Measurements from ENCODE around the gene LY86.

Gene LY86

GRCh38 chr6:6683969-6684833 lies 95.7 kb downstream of the LY86 start:
- peak overlapping the region; percentile 78 for H3K4me2 ChIP-seq (ENCODE audit: low read length)

GRCh38 chr6:6685249-6686040 lies 96.9 kb downstream of the LY86 start:
- H3K36me3 ChIP-seq (replicated peaks; ENCODE audit: low read depth, low read length), result no peaks in the 10 kb centered on the region
- H3K27me3 ChIP-seq (ENCODE audit: low read depth, low read length), result peaks cover 14% of the 10 kb centered on the region
- no peak overlapping the region for H3K4me3 ChIP-seq (ENCODE audit: low read length)
- TF ChIP-seq EZH2phosphoT487 (IDR thresholded peaks at IDR 0.05; ENCODE audit: low read depth) (no peak), CTCF (IDR thresholded peaks at IDR 0.05; ENCODE audit: low read depth, low read length) (no peak)
- peaks cover 26% of the 10 kb centered on the region for H3K4me1 ChIP-seq (ENCODE audit: low read length)
- no peak overlapping the region for H3K27ac ChIP-seq (ENCODE audit: low read length)
- H3K79me2 ChIP-seq (ENCODE audit: low read length), result no peaks in the 10 kb centered on the region
- no peak overlapping the region for H3K9ac ChIP-seq (ENCODE audit: low read length)
- H2AFZ ChIP-seq (ENCODE audit: low read depth, low read length), result no peak overlapping the region
- peaks cover 6% of the 10 kb centered on the region; the same call in 1 of the 2 replicates for H4K20me1 ChIP-seq (ENCODE audit: insufficient read depth, low read length)
- no peak overlapping the region for H3K4me2 ChIP-seq (ENCODE audit: low read length)
- no peaks in the 10 kb centered on the region for H3K9me3 ChIP-seq (ENCODE audit: insufficient read depth, low read length)

More at GRCh38 chr6:6683969-6684833, 95.7 kb downstream of the LY86 start:
- peaks cover 26% of the 10 kb centered on the region for H3K4me1 ChIP-seq (ENCODE audit: low read length)
- H3K27me3 ChIP-seq (ENCODE audit: low read depth, low read length), result peaks cover 14% of the 10 kb centered on the region
- no peaks in the 10 kb centered on the region for H3K36me3 ChIP-seq (replicated peaks; ENCODE audit: low read depth, low read length)
- H3K27ac ChIP-seq (ENCODE audit: low read length), result no peak overlapping the region
- H4K20me1 ChIP-seq (ENCODE audit: insufficient read depth, low read length), result peaks cover 6% of the 10 kb centered on the region; the same call in 1 of the 2 replicates
- peak overlapping the region; percentile 64 for H3K4me3 ChIP-seq (ENCODE audit: low read length)
- H2AFZ ChIP-seq (ENCODE audit: low read depth, low read length), result no peak overlapping the region
- H3K9ac ChIP-seq (ENCODE audit: low read length), result no peak overlapping the region
- H3K9me3 ChIP-seq (ENCODE audit: insufficient read depth, low read length), result no peaks in the 10 kb centered on the region
- no peak for TF ChIP-seq CTCF (IDR thresholded peaks at IDR 0.05; ENCODE audit: low read depth, low read length)
- TF ChIP-seq EZH2phosphoT487 (IDR thresholded peaks at IDR 0.05; ENCODE audit: low read depth), result no peak
- no peaks in the 10 kb centered on the region for H3K79me2 ChIP-seq (ENCODE audit: low read length)

GRCh38 chr6:6686176-6686575 lies 97.7 kb downstream of the LY86 start:
- TF ChIP-seq CTCF (IDR thresholded peaks at IDR 0.05; ENCODE audit: low read depth, low read length) (no peak), EZH2phosphoT487 (IDR thresholded peaks at IDR 0.05; ENCODE audit: low read depth) (no peak)
- H2AFZ ChIP-seq (ENCODE audit: low read depth, low read length), result no peak overlapping the region
- H3K27me3 ChIP-seq (ENCODE audit: low read depth, low read length), result peaks cover 14% of the 10 kb centered on the region
- H4K20me1 ChIP-seq (ENCODE audit: insufficient read depth, low read length), result peaks cover 6% of the 10 kb centered on the region; the same call in 1 of the 2 replicates
- H3K9ac ChIP-seq (ENCODE audit: low read length), result no peak overlapping the region
- H3K4me2 ChIP-seq (ENCODE audit: low read length), result no peak overlapping the region
- H3K9me3 ChIP-seq (ENCODE audit: insufficient read depth, low read length), result no peaks in the 10 kb centered on the region
- no peaks in the 10 kb centered on the region for H3K79me2 ChIP-seq (ENCODE audit: low read length)
- H3K4me3 ChIP-seq (ENCODE audit: low read length), result no peak overlapping the region
- H3K36me3 ChIP-seq (replicated peaks; ENCODE audit: low read depth, low read length), result no peaks in the 10 kb centered on the region
- peaks cover 26% of the 10 kb centered on the region for H3K4me1 ChIP-seq (ENCODE audit: low read length)
- no peak overlapping the region for H3K27ac ChIP-seq (ENCODE audit: low read length)
